HG02884 (cell line): Measurements from ENCODE around the gene MAGED4B.
"Not testable (repeated sequence)": the region's sequence is repeated elsewhere in the genome, so short reads cannot be mapped to it uniquely, and the experiment has no call there.

Source experiments
- ATAC-seq: cut with Tn5 transposase; IDR thresholded peaks from one replicate; pipeline ENCODE4 v1.9.1; 2021; ENCODE audit warnings: mild to moderate bottlenecking, moderate library complexity; ENCODE audit not compliant: unreplicated experiment

MAGED4B gene, protein sequence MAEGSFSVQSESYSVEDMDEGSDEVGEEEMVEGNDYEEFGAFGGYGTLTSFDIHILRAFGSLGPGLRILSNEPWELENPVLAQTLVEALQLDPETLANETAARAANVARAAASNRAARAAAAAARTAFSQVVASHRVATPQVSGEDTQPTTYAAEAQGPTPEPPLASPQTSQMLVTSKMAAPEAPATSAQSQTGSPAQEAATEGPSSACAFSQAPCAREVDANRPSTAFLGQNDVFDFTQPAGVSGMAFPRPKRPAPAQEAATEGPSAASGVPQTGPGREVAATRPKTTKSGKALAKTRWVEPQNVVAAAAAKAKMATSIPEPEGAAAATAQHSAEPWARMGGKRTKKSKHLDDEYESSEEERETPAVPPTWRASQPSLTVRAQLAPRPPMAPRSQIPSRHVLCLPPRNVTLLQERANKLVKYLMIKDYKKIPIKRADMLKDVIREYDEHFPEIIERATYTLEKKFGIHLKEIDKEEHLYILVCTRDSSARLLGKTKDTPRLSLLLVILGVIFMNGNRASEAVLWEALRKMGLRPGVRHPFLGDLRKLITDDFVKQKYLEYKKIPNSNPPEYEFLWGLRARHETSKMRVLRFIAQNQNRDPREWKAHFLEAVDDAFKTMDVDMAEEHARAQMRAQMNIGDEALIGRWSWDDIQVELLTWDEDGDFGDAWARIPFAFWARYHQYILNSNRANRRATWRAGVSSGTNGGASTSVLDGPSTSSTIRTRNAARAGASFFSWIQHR

DNA sequence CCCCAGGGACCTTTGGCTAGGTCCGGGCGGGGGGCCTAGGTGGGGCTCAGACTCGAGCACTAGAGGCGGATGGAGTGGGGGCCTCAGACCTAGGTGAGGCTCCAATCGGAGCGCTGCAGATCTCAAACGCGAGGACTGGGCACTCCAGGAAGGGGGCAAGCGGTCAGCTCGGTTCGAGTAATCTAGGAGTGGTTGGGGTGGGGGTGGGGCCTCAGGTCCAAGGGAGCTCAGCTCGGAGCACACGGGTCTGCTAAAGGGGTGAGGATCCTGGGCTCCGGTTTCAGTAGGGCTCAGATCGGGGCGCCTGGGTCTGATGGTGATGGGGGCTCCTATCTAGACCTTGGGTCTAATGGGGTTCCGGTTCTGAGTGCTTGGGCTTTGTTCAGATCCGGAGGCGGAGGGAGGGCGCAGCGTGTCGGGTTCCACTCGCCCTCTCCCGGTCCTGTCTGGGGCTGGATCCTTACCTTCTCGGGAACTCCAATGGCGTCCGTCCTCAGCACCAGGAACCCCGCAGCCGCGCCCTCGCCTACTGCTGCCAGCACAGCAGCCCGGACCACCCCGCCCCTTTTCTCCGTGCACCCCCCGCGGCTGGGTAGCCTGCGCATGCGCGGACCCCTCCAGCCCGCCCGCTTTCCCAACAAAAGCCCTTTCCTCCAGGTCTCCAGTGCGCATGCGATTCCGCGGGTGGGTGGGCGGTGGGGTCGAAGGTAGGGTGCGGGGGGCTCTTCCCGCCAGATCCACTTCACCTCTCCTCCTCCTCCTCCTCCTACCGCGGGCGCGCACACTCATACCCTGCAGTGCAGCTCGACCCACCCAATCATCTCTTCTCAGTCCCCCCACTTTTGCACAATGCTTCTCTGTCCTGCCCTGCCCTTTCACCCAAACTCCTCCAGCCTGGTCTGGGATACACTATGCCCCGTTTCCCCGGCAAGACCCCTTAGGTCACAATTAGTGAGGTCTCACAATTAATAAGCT lies at the start of gene MAGED4B:
TSS of gene MAGED4B (minus strand) at position 518 of the 975 bp plus-strand sequence. CDS start 1,011 bp downstream, outside the sequence.
- ATAC-seq, result not testable (repeated sequence)

DNA sequence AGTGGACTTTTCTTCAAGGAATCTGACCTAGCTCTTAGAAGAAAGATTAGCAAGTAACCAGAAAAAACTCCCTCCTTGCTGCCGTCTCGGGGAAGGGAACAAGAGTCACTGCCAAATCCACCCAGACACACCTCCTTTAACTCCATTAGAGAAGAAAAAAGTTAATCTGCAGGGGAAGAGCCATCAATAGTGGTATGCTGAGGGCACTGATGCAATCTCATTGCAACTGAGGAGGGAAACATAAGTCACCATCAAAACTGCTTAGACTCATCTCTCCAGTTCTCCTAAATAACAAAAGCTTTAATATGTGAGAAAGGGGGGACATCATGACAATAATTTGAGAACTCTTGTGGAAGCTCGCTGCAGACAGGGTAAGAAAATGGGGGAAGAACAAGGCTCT lies 49.3 kb upstream of the MAGED4B start:
- ATAC-seq, result no peak

DNA sequence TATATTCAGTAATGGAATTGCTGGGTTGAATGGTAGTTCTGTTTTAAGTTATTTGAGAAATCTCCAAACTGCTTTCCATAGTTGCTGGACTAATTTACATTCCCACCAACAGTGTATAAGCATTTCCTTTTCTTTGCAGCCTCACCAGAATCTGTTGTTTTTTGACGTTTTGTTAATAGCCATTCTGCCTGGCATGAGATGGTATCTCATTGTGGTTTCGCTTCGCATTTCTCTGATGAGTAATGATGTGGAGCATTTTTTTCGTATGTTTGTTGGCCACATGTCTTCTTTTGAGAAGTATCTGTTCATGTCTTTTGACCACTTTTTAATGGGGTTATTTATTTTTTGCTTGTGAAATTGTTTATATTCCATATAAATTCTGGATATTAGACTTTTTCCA lies 13.6 kb upstream of the MAGED4B start:
- ATAC-seq, result no peak

DNA sequence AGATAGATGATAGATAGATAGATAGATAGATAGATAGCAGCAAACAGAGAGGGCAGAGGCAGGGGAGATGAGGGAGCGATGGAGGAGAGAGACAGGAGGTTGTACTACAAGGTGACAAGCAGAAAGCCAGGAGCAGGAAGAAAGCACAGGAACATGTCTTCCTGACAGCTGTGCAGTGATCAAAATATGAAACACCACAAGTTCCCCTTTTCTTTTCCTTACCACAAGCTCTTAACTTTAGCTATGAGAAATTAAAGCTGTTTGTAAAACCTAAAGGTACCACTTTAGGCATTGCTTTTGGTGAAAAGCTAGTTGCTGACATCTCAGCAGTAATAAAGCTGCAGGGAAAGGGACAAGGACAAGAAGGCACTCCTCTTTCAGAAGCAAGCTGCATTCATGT lies 9.1 kb upstream of the MAGED4B start:
- ATAC-seq, result no peak

DNA sequence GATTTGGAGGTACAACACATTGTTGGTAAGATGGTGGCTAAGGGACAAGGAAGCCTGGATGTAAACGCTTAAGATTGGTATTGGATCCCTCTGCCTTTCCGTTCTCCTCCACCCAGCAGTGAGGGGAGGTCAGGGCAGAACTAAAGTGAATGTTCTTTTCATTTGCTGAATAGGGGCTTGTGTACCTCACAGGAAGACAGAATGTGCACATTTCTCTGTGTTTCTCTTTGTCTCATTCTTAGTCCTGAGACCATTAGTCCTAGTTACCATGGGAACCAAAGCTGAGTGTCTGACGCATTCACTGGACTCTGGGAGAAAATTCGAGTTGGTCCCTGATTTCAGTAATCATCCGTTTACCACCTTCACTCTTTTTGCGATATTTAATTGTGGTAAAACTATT lies 26.7 kb downstream of the MAGED4B start:
- ATAC-seq, result not testable (repeated sequence)

DNA sequence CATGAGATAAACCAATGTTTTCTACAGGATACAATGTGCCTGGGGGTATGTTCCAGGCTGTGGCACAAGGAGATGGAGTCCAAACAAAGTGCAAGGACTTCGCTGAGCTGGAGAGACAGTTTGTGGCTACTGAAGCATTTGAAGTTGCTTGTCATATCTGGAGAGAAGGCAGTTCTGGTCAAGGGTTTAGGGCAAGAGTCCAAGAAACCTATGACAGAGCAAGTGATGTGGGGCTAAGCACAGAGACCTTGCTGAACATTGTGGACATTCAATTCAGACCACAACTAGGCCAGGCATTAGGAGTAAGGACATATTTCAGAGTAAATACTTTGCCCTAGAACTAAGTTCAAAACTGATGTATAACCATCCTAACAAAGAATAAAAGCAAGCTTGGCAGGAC lies 34.8 kb downstream of the MAGED4B start:
- no peak for ATAC-seq

DNA sequence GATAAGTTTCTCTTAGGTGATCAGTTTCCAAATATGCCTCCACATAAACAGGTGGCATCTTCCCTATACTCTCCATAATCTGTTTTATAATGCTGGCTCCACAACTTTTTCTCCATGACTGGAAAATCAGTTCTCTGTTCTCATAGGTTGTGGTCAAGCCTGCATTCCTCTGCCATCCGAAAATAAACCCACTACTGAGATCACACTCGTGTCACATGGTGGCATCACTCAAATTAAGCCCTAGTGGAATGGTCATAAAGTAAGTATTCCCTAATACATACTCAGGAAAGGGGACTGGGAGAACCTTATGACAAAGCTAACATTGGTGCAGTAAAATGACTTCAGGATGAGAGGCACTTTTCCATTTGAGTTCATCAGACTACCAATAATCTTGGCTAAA lies 37.6 kb downstream of the MAGED4B start:
- ATAC-seq, result no peak

DNA sequence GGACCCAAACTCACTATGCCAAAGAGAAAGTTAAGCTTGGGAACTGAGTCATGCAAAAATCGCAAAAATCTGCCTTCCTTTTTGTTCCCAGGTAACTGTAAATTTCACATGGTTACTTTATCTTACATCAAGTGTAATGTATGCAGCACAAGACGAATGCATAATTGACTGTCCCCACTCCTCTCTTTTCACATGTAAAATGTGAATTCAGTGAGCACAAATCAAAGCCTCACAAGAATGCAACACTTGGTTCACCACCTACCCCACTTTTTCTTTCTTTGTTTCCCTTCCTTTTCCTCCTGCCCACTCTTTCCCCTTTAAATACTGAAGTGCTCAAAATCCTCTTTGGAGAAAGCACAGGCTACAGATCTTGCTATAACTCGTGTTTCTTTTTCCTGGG lies 53.2 kb downstream of the MAGED4B start:
- no peak for ATAC-seq
